A549 (cell line): ENCODE results near the gene C14orf119. TPM values are rescaled to one million over a fixed set of nuclear protein-coding genes. Genes with fewer than 3 reads are reported as not detected.

ENCODE experiments used
- ATAC-seq, 2 experiments: fragments of 200-7000 bp in 1 of 2; fragments of >200 bp in 1 of 2; cut with Nextera tagmentation in 1 of 2; cut with Tn5 transposase in 1 of 2; 3 replicates each; pipeline versions ENCODE4 v1.8.0 to v1.9.1; 2018 to 2020; ENCODE audit warnings: mild to moderate bottlenecking in 1 of 2, moderate library complexity in 1 of 2
- CTCF ChIA-PET: fragments of 300-600 bp; sonication (Branson Sonifier 250); formaldehyde crosslinking; extraction: SDS; loops from one replicate; lab custom pipeline; 2021; ENCODE audit warnings: antibody characterized with exemption, inconsistent platforms; lab: Yijun Ruan, JAX
- POLR2A ChIA-PET: fragments of 350-600 bp; formaldehyde crosslinking; extraction: SDS; loops from one replicate; lab custom pipeline; 2021; ENCODE audit warnings: antibody characterized with exemption, inconsistent platforms; lab: Yijun Ruan, JAX
- DNase-seq, 2 experiments: peaks; one replicate each; pipeline versions ENCODE4 v3.0.0 to v3.0.0-alpha.2; 2011 to 2016; ENCODE audit warnings: low read depth in 1 of 2, low spot score in 1 of 2
- FAIRE-seq: peaks from 2 replicates; lab custom pipeline; 2011; peaks lifted over from hg19 to GRCh38; lab: Jason Lieb, UNC
- H3K27ac ChIP-seq, 2 experiments: fragments of >200 bp; sonication (Bioruptor Twin); formaldehyde crosslinking; 3 replicates each; pipeline ENCODE4 v1.5.1; 2016 to 2017
- H3K4me1 ChIP-seq: fragments of >200 bp; sonication (Bioruptor Twin); formaldehyde crosslinking; 3 replicates; pipeline ENCODE4 v1.6.1; 2016
- H3K4me2 ChIP-seq: fragments of >200 bp; sonication (Bioruptor Twin); formaldehyde crosslinking; 3 replicates; pipeline ENCODE4 v1.6.1; 2016
- H3K4me3 ChIP-seq: fragments of >200 bp; sonication (Bioruptor Twin); formaldehyde crosslinking; 3 replicates; pipeline ENCODE4 v1.5.1; 2016
- H3K9me3 ChIP-seq: fragments of >200 bp; sonication (Bioruptor Twin); formaldehyde crosslinking; 3 replicates; pipeline ENCODE4 v1.6.1; 2016
- CBX2 ChIP-seq: fragments of 200-600 bp; sonication (generic); IDR thresholded peaks from 2 replicates; pipeline ENCODE4 v1.6.1; 2016; ENCODE audit warnings: low read depth, mild to moderate bottlenecking, borderline replicate concordance
- CBX8 ChIP-seq: fragments of 200-600 bp; sonication (generic); IDR thresholded peaks from 2 replicates; pipeline ENCODE4 v1.6.1; 2016
- CEBPB ChIP-seq, 2 experiments: fragments of >200 bp in 1 of 2; sonication (Bioruptor Twin) in 1 of 2; formaldehyde crosslinking in 1 of 2; IDR thresholded peaks; 2 replicates each; pipeline ENCODE4 v1.6.1; 2012 to 2016
- EHMT2 ChIP-seq: fragments of 200-600 bp; sonication (generic); IDR thresholded peaks from 2 replicates; pipeline ENCODE4 v1.6.1; 2016; ENCODE audit warnings: antibody characterized with exemption, low read depth, mild to moderate bottlenecking, moderate library complexity
- FOXS1 ChIP-seq: fragments of 250-450 bp; sonication (Bioruptor Pico); IDR thresholded peaks from 2 replicates; pipeline ENCODE4 v1.5.0; 2020; ENCODE audit warnings: mild to moderate bottlenecking, moderate library complexity
- MAZ ChIP-seq: fragments of 150-350 bp; IDR thresholded peaks from 2 replicates; pipeline ENCODE4 v1.6.1; 2014; ENCODE audit warnings: antibody characterized with exemption, low read depth, low read length, borderline replicate concordance
- MYC ChIP-seq: IDR thresholded peaks from 2 replicates; pipeline ENCODE4 v1.6.1; 2012; ENCODE audit warnings: mild to moderate bottlenecking, inconsistent platforms, low read length, improper control_type of control experiment, borderline replicate concordance
- NPAS2 ChIP-seq: fragments of 250-450 bp; sonication (Bioruptor Pico); IDR thresholded peaks from 2 replicates; pipeline ENCODE4 v1.8.0; 2022; ENCODE audit warnings: mild to moderate bottlenecking, moderate library complexity, borderline replicate concordance
- POLR2A ChIP-seq: IDR thresholded peaks from 2 replicates; pipeline ENCODE4 v1.6.1; 2012; ENCODE audit warnings: mild to moderate bottlenecking, low read length
- POLR2AphosphoS2 ChIP-seq: conservative IDR thresholded peaks from 2 replicates; pipeline ENCODE4 v1.6.1; 2012; ENCODE audit warnings: low read length, improper control_type of control experiment, inconsistent platforms
- RAD21 ChIP-seq, 2 experiments: fragments of >200 bp in 1 of 2; sonication (Bioruptor Twin) in 1 of 2; formaldehyde crosslinking in 1 of 2; IDR thresholded peaks in 1 of 2; conservative IDR thresholded peaks in 1 of 2; 2 replicates in 1 of 2; 3 replicates in 1 of 2; pipeline ENCODE4 v1.6.1; 2012 to 2018; ENCODE audit warnings: inconsistent platforms in 1 of 2
- RARB ChIP-seq: fragments of 250-450 bp; sonication (Bioruptor Pico); IDR thresholded peaks from 2 replicates; pipeline ENCODE4 v1.8.0; 2021; ENCODE audit warnings: mild to moderate bottlenecking, moderate library complexity
- RCOR1 ChIP-seq: fragments of 150-350 bp; IDR thresholded peaks from 2 replicates; pipeline ENCODE4 v1.6.1; 2014; ENCODE audit warnings: antibody characterized with exemption, low read length, low read depth
- SMC3 ChIP-seq: fragments of >200 bp; sonication (Bioruptor Twin); formaldehyde crosslinking; IDR thresholded peaks from 3 replicates; pipeline ENCODE4 v1.6.1; 2018; ENCODE audit warnings: inconsistent platforms
- ZNF302 ChIP-seq: fragments of 250-450 bp; sonication (Bioruptor Pico); IDR thresholded peaks from 2 replicates; pipeline ENCODE4 v1.9.0; 2021; ENCODE audit warnings: inconsistent platforms, mild to moderate bottlenecking, moderate library complexity
- WGBS: methylation state at CpG from one replicate; pipeline ENCODE4 v1.1.6; 2017; ENCODE audit errors: missing lambda C conversion rate; 5-methylcytosine and 5-hydroxymethylcytosine counted together
- polyA plus RNA-seq, 4 experiments: library from polyadenylated mRNA; depleted of rRNA in 3 of 4; stranded (reverse); fragments of >200 nt; fragmentation: RNase III in 1 of 4; extraction: RNeasy Plus Mini Kit Qiagen cat#74134 plus additional on column Dnase treatment in 1 of 4; gene quantifications; 2 replicates in 3 of 4; 3 replicates in 1 of 4; pipeline ENCODE4 v1.2.3, GENCODE V29; 2011 to 2017
- TF ChIP-seq, protein P1 (sequence below): IDR thresholded peaks from 2 replicates; pipeline ENCODE4 v1.6.1; 2012; ENCODE audit warnings: low read depth, borderline replicate concordance
- TF ChIP-seq, protein P2 (sequence below): fragments of >200 bp; sonication (Bioruptor Twin); formaldehyde crosslinking; IDR thresholded peaks from 3 replicates; pipeline ENCODE4 v1.6.1; 2016
- TF ChIP-seq, protein P3 (sequence below): fragments of >200 bp; sonication (Bioruptor Twin); formaldehyde crosslinking; IDR thresholded peaks from 3 replicates; pipeline ENCODE4 v1.5.1; 2016
- TF ChIP-seq, protein P4 (sequence below): IDR thresholded peaks from 2 replicates; pipeline ENCODE4 v1.6.1; 2012
- TF ChIP-seq, protein P5 (sequence below): fragments of 200-600 bp; sonication (generic); IDR thresholded peaks from 2 replicates; pipeline ENCODE4 v1.6.1; 2016; ENCODE audit warnings: antibody characterized with exemption, mild to moderate bottlenecking, moderate library complexity

C14orf119 gene
- polyA plus RNA-seq, 2 of the 4 experiments (the other 2 are of a cell fraction) = 82.5 to 102 TPM

DNA sequence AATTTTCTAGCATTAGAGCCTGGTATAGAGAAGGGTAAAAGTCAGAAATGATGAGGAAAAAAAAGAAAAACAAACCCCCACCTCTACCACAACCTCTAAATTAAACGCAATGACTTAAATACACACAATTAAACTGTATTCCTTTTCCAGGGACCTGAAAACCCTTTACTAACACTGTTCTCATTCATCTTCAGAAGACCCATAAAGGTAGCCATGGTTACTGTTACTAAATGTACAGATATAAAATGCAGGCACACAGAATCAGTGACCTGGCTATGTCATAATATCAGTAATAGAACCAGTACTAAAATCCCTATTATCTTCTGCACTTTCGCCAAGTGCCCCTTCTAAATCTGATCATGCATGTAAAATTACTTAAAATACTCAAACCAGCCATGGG lies 1.8 kb upstream of the C14orf119 start (continued):
- TF ChIP-seq, protein P1, sequence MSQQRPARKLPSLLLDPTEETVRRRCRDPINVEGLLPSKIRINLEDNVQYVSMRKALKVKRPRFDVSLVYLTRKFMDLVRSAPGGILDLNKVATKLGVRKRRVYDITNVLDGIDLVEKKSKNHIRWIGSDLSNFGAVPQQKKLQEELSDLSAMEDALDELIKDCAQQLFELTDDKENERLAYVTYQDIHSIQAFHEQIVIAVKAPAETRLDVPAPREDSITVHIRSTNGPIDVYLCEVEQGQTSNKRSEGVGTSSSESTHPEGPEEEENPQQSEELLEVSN = no peak
- TF ChIP-seq RARB = no peak
- TF ChIP-seq, protein P2, sequence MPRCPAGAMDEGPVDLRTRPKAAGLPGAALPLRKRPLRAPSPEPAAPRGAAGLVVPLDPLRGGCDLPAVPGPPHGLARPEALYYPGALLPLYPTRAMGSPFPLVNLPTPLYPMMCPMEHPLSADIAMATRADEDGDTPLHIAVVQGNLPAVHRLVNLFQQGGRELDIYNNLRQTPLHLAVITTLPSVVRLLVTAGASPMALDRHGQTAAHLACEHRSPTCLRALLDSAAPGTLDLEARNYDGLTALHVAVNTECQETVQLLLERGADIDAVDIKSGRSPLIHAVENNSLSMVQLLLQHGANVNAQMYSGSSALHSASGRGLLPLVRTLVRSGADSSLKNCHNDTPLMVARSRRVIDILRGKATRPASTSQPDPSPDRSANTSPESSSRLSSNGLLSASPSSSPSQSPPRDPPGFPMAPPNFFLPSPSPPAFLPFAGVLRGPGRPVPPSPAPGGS = no peak
- TF ChIP-seq SMC3 = no peak
- no peak for TF ChIP-seq MYC

DNA sequence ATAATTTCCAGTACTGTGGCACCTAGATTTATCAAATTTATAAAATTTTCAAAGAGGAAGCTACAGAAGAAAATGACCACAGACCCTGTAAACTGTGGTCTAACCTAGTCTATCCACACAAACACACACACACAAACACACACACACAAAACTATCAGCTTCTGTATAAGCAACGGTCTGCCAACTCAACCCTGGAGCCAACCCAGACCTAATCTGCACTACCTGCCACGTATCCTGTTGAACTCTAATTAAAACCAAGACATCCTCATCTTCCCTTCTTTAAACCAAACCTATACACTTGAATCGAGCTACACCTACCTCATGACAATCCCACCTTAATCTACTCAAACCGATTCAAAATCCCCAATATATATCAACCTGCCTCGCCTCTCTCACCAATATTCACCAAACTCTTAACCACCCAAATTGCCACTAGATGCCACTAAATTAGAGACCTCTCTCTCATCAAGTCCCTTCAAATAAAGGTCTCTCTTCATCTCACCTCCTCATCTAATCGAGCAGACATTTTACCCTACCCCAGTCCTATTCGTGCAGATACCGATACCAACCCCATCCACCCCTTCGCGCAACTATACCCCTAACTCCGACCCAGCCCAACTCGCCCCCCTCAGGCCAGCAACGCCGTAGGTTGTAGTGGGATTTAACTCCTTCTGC lies 1.2 kb upstream of the C14orf119 start:
- 3% methylated on average over 10 of the region's 14 CpGs for WGBS
- H3K27ac ChIP-seq = peak overlapping the region; percentile 89 to 97
- no peaks in the 10 kb centered on the region for H3K9me3 ChIP-seq
- TF ChIP-seq CEBPB (IDR thresholded peaks at IDR 0.05) (no peak), RARB (no peak), FOXS1 (CRISPR knock-in tag) (no peak), RAD21 (conservative IDR thresholded peaks at IDR 0.05 in 1 of 2, IDR thresholded peaks at IDR 0.05 in 1 of 2) (0 out of 5 replicates have a peak, but pooled peaks of 1 of the 2 experiments have one; percentile 4)
- TF ChIP-seq, protein P3, sequence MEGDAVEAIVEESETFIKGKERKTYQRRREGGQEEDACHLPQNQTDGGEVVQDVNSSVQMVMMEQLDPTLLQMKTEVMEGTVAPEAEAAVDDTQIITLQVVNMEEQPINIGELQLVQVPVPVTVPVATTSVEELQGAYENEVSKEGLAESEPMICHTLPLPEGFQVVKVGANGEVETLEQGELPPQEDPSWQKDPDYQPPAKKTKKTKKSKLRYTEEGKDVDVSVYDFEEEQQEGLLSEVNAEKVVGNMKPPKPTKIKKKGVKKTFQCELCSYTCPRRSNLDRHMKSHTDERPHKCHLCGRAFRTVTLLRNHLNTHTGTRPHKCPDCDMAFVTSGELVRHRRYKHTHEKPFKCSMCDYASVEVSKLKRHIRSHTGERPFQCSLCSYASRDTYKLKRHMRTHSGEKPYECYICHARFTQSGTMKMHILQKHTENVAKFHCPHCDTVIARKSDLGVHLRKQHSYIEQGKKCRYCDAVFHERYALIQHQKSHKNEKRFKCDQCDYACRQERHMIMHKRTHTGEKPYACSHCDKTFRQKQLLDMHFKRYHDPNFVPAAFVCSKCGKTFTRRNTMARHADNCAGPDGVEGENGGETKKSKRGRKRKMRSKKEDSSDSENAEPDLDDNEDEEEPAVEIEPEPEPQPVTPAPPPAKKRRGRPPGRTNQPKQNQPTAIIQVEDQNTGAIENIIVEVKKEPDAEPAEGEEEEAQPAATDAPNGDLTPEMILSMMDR = peak; percentile 14; the same call in 1 of the 3 replicates
- DNase-seq (peak in 1 of 2 experiments; percentile 90), FAIRE-seq (no peak), ATAC-seq (peak in 1 of 2 experiments; percentile 69; a peak in 3 of 6 replicates)
- peak overlapping the region; percentile 62 for H3K4me3 ChIP-seq
- peak overlapping the region; percentile 98 for H3K4me2 ChIP-seq
- POLR2A ChIA-PET = interaction anchor here (0.5 to 2.7 kb wide), 23 partner anchors 9 to 227 kb away, joined by 3 to 36 read pairs (median 7); partner anchors contain the start of genes BCL2L2, HAUS4, PABPN1 and PPP1R3E
- H3K4me1 ChIP-seq = peaks cover 23% of the 10 kb centered on the region
- CTCF ChIA-PET = interaction anchor here (0.9 to 5.2 kb wide), 17 partner anchors 10 to 216 kb away, joined by 3 to 71 read pairs (median 6); partner anchors contain the start of gene CDH24

DNA sequence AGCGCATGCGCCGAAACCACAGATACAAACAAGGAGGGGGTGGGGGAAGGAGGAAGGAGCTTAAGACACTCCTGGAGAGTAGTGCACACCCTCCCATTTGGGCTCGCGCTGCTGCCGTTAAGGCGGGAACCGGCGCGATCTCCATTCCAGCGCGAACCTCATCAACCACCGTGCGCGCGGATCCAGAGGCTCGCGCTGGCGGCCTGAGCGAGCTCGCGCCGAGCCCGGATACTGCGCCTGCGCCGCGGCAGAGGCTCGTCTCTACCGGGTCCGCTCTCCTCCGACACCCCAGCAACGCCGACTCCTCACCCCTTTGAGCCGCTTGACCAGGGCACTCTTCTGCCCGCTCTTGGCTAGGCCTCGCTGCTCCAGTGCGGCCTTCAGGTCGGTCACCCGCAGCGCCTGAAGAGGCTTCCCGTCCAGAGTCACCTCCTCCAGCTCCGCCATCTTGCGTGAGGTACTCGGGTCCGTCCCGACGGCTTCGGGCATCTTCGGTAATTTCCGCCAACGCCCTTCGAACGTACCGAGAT lies 574 bp upstream of the C14orf119 start, which contains the start of gene ACIN1:
ACIN1 (minus strand) TSS at position 471 of the 530 bp plus-strand sequence; CDS start at position 447, 24 bp downstream.
- Histone ChIP-seq H3K9me3 (no peaks in the 10 kb centered on the region), H3K4me3 (peak within 1 kb of the TSS; percentile 62), H3K27ac (peak within 1 kb of the TSS; percentile 89 to 97), H3K4me1 (peaks cover 23% of the 10 kb centered on the region), H3K4me2 (peak within 1 kb of the TSS; percentile 98)
- ChIA-PET POLR2A (interaction anchor here (0.5 to 2.7 kb wide), 36 partner anchors 9 to 506 kb away, joined by 3 to 36 read pairs (median 6); partner anchors contain the start of genes BCL2L2, CIROP, DAD1 and HAUS4), CTCF (interaction anchor here (0.8 to 5.2 kb wide), 20 partner anchors 8 to 216 kb away, joined by 3 to 71 read pairs (median 4); partner anchors contain the start of gene CDH24)
- WGBS = under 1% methylated on average over 41 of the region's 55 CpGs
- ATAC-seq (peak; percentile 67 to 75), DNase-seq (peak in 1 of 2 experiments; percentile 91), FAIRE-seq (no peak)
- no peak for TF ChIP-seq SMC3
- TF ChIP-seq MYC = no peak
- no peak for TF ChIP-seq MAZ
- TF ChIP-seq CBX2 = no peak
- TF ChIP-seq CEBPB (IDR thresholded peaks at IDR 0.05) = no peak
- TF ChIP-seq CBX8 = no peak
- TF ChIP-seq ZNF302 = no peak
- TF ChIP-seq RARB = no peak
- no peak for TF ChIP-seq POLR2AphosphoS2
- TF ChIP-seq NPAS2 (CRISPR knock-in tag) = no peak
- peak; percentile 83 for TF ChIP-seq POLR2A
- no peak for TF ChIP-seq EHMT2
- TF ChIP-seq RCOR1 = no peak
- TF ChIP-seq, protein P4, sequence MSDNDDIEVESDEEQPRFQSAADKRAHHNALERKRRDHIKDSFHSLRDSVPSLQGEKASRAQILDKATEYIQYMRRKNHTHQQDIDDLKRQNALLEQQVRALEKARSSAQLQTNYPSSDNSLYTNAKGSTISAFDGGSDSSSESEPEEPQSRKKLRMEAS = peak; percentile 22; the same call in 1 of the 2 replicates
- TF ChIP-seq, protein P5, sequence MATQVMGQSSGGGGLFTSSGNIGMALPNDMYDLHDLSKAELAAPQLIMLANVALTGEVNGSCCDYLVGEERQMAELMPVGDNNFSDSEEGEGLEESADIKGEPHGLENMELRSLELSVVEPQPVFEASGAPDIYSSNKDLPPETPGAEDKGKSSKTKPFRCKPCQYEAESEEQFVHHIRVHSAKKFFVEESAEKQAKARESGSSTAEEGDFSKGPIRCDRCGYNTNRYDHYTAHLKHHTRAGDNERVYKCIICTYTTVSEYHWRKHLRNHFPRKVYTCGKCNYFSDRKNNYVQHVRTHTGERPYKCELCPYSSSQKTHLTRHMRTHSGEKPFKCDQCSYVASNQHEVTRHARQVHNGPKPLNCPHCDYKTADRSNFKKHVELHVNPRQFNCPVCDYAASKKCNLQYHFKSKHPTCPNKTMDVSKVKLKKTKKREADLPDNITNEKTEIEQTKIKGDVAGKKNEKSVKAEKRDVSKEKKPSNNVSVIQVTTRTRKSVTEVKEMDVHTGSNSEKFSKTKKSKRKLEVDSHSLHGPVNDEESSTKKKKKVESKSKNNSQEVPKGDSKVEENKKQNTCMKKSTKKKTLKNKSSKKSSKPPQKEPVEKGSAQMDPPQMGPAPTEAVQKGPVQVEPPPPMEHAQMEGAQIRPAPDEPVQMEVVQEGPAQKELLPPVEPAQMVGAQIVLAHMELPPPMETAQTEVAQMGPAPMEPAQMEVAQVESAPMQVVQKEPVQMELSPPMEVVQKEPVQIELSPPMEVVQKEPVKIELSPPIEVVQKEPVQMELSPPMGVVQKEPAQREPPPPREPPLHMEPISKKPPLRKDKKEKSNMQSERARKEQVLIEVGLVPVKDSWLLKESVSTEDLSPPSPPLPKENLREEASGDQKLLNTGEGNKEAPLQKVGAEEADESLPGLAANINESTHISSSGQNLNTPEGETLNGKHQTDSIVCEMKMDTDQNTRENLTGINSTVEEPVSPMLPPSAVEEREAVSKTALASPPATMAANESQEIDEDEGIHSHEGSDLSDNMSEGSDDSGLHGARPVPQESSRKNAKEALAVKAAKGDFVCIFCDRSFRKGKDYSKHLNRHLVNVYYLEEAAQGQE = no peak
- TF ChIP-seq, protein P1 = no peak
